ENCODE measurements around the gene FLOT1.

GRCh38 chr6:30742316-30743098 is at the start of gene FLOT1:
- no peak for TF ChIP-seq CTCF (IDR thresholded peaks at IDR 0.05; ENCODE audit: low read depth, low read length, poor library complexity, severe bottlenecking)
- no peak for TF ChIP-seq EZH2phosphoT487 (IDR thresholded peaks at IDR 0.05; ENCODE audit: borderline replicate concordance, low read length)
